Fibroblast of mammary gland (primary cell): ENCODE data around the gene SALL1.
A peak's percentile ranks its signal among the peaks of the same experiment; 100 is the strongest.

Experiments used
- DNase-seq: peaks from one replicate; pipeline ENCODE4 v3.0.0-alpha.2; 2010; ENCODE audit warnings: low read depth
- H3K4me3 ChIP-seq: 2 replicates; pipeline ENCODE4 v1.5.1; 2011; ENCODE audit warnings: low read depth, mild to moderate bottlenecking, low read length, moderate library complexity; ENCODE audit not compliant: control insufficient read depth
- TF ChIP-seq, protein P1 (sequence below): conservative IDR thresholded peaks from 2 replicates; pipeline ENCODE4 v1.5.1; 2011; ENCODE audit warnings: low read depth, low read length, inconsistent platforms; ENCODE audit not compliant: control insufficient read depth, insufficient read depth

Gene SALL1

DNA sequence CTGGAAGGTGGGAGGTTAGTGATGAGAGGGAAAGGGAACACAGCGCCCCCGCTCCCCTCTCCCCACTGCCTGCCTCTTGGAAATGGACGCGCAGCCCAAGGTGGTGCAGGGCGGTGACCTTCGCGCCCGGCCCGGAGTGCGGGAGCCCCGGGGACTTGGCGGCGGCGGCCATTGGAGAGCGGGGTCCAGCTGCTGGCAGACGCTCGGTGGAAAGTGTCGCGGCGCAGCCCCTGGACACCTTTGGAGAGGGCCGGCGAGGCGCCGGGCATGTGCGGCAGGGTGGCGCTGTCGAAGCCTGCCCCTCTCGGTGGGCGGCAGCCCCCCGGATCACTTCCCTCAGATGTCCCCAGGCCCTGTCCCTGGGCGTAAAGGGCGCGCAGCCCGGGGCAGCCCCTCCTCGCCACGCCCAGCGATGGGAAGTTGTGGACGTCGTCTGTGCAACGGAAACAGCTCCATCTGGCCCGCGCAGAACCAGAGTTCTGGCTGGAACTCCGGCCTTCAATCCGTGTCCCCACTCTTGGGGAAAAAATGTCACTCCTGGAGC, 16.7 kb downstream of the SALL1 start:
- no peak for DNase-seq
- H3K4me3 ChIP-seq: peak overlapping the region; percentile 1
- TF ChIP-seq, protein P1, sequence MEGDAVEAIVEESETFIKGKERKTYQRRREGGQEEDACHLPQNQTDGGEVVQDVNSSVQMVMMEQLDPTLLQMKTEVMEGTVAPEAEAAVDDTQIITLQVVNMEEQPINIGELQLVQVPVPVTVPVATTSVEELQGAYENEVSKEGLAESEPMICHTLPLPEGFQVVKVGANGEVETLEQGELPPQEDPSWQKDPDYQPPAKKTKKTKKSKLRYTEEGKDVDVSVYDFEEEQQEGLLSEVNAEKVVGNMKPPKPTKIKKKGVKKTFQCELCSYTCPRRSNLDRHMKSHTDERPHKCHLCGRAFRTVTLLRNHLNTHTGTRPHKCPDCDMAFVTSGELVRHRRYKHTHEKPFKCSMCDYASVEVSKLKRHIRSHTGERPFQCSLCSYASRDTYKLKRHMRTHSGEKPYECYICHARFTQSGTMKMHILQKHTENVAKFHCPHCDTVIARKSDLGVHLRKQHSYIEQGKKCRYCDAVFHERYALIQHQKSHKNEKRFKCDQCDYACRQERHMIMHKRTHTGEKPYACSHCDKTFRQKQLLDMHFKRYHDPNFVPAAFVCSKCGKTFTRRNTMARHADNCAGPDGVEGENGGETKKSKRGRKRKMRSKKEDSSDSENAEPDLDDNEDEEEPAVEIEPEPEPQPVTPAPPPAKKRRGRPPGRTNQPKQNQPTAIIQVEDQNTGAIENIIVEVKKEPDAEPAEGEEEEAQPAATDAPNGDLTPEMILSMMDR: no peak

DNA sequence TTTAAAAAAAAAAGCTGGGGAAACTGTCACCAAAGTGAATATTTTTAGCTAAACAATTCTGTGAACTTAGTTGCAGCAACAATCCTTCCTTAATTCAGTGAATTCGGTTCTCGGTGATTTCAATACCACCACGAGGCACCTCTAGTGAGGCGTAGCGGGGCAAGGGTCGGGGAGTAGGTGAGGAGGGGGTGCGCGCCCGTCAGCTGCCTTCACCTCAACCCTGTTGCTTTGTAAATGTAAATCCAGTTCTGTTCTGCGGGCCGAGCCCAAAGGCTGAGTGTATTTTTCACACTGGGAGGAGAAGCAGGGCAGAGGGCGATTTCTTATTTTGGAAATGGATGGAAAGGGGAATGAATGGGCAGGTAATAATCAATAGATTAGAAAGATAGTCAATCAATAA, 17.4 kb downstream of the SALL1 start:
- TF ChIP-seq, protein P1: no peak
- DNase-seq: no peak
- H3K4me3 ChIP-seq: no peak overlapping the region

DNA sequence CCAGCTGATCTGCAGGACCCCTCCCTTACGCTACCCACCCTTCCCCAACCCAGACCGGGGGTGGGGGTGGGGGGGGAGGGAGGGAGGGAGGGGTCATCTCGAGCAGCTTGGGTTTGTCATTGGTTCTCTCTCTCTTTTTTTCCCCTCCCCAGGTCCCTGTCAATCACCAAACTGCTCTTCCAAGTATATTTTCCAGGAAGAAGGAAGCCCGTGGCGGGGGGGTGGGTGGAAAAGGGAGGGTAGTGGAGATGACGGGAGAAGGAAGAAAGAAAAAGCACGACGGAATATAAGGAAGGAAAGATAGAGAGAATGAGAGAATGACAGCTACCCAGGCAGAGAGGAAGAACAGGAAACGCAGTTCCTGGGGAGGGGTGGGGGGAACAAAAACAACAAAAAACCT, 17.9 kb downstream of the SALL1 start:
- TF ChIP-seq, protein P1: no peak
- DNase-seq: no peak
- no peak overlapping the region for H3K4me3 ChIP-seq

DNA sequence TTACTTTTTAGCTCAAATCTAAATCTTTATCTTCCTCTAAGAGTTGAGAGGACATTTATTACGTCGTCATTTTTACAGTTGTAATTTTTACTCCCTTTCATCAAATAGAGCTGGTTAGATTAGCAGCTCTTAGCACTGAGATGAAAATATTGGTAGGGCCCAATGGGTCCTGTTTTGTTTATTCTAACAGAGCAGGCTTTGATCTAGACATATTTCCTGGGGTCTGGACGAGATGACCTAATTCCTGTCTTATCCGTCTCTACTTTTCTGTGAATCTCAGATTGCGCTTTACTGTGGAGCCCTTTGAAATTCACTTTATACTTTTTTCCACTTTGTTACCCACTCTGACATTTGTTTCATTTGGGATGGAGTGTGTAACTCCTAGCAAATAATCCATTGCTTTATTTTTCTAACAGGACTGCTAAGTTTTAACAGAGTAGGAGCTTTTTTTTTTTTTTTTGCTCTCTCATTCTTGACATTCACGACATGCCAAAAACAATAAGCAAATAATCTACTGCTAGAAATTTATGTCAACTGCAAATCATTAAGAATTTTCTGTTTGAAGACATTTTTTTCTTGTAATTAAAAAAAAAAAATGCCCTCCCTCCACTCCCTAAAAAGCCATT, 18.5 kb downstream of the SALL1 start:
- no peak for DNase-seq
- H3K4me3 ChIP-seq: no peak overlapping the region
- TF ChIP-seq, protein P1: no peak

DNA sequence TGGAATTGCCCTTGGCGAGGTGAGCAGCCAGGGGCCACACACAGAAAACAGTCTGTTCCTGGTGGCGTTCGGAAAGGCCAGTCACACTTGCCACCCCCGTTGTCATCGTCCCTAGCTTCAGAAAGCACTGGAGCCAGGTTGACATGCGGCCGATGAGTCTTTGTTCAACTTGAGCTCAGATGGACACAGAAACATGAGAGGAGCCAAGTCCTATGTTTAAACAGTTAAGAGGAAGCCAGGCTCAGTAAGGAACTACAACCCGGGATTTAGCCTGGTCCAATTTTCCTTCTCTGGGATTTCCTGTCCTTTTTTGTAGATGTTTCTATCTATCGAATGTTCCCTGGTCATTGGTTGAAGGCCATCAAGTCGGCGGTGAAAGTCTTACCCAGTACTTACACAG, 19.5 kb downstream of the SALL1 start:
- TF ChIP-seq, protein P1: no peak
- H3K4me3 ChIP-seq: no peak overlapping the region
- no peak for DNase-seq

DNA sequence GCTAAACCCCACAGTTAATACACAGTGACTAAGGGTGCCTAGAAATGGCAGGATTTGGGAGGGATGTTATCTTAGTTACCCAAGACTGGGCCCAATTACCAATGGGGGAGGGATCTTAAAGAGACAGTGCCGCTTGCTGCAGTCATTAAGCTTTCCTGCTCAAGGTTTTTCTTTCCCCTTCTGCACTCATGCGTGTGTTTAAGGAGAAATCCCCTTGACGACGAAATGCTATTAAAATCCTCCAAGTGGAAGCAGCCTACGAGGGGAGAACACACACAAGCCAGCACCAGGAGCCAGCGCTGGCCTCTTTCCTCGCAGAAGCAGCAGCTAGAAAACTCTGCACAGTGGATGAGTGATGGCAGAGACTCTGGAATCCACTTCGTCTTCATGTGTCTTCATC, 22.0 kb downstream of the SALL1 start:
- DNase-seq: no peak
- TF ChIP-seq, protein P1: no peak
- H3K4me3 ChIP-seq: no peak overlapping the region
